Adipose tissue (tissue), 3 donors: ENCODE results near the gene PLEKHA6. TPM values are rescaled to one million over a fixed set of nuclear protein-coding genes. Genes with fewer than 3 reads are reported as not detected.

Experiments used
- H3K27ac ChIP-seq: one replicate; pipeline ENCODE4 v1.5.1; 2013; ENCODE audit warnings: low read depth, low read length
- WGBS, 3 donors: extraction: QIAGEN DNeasy Blood & Tissue Kit; methylation state at CpG; one replicate each; pipeline ENCODE4 v1.1.7; 2013; 5-methylcytosine and 5-hydroxymethylcytosine counted together
- polyA plus RNA-seq, 3 donors: library from polyadenylated mRNA; stranded (reverse); fragments of 200-250 nt; gene quantifications; one replicate each; pipeline ENCODE4 v1.2.3, GENCODE V29; 2013
- donor health status: healthy with polysubstance abuse.
- donor health status: Bipolar disorder and iron deficiency.
- donor health status: healthy.

The PLEKHA6 gene
- polyA plus RNA-seq, 3 donors, result 2.3 to 9.3 (median 4.2) TPM

- no peak overlapping the region for H3K27ac ChIP-seq
Observed at GRCh38 chr1:204169858-204170257, 189.9 kb downstream of the PLEKHA6 start.

More at GRCh38 chr1:204169858-204170257, 189.9 kb downstream of the PLEKHA6 start:
- WGBS, 3 donors, result 78 to 93% (median 89%) methylated on average over 4 of the region's 4 CpGs

Other genes starting within 250 kb of the PLEKHA6 start
- 10 to 100 TPM in 2 of 3 donors, 1 to 10 TPM in 1; 9.0 to 21.1 (median 11.1) TPM for gene ETNK2, start 207.9 kb downstream of the PLEKHA6 start, polyA plus RNA-seq
- under 1 TPM in 1 of 3 donors, not detected in 2; 0.12 TPM for gene REN, start 193.6 kb downstream of the PLEKHA6 start, polyA plus RNA-seq
- under 1 TPM in 1 of 3 donors, not detected in 2; 0.47 TPM for gene KISS1, start 163.4 kb downstream of the PLEKHA6 start, polyA plus RNA-seq
- 10 to 100 TPM in 1 of 3 donors, under 1 TPM in 1, not detected in 1; 0.94 to 21.0 TPM for gene GOLT1A, start 145.9 kb downstream of the PLEKHA6 start, polyA plus RNA-seq
- gene PPP1R15B, start 51.9 kb upstream of the PLEKHA6 start, polyA plus RNA-seq, result 10 to 100 TPM; 14.3 to 41.6 (median 30.3) TPM
- gene PIK3C2B, start 134.9 kb upstream of the PLEKHA6 start, polyA plus RNA-seq, result 10 to 100 TPM in 2 of 3 donors, 1 to 10 TPM in 1; 4.9 to 13.6 (median 13.2) TPM
- 1 to 10 TPM; 3.7 to 7.6 (median 7.0) TPM for gene MDM4, start 156.5 kb upstream of the PLEKHA6 start, polyA plus RNA-seq